ENCODE results near the gene TMX3.
A peak's percentile ranks its signal among the peaks of the same experiment; 100 is the strongest.

The TMX3 gene

DNA sequence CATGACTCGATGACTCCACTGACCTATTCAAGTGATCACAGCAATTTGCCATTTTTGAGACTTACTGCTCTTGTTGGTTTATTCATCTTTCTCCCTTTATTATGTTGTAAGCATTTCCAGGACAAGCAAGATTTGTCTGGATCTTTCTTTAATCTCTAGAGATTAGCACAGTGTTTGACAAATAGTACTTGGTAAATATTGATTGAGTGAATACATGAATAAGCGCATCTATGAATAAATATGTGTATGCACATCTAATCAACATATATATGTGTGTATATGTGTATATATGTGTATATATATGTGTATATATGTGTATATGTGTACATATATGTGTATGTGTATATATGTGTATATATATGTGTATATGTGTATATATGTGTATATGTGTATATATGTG lies 7.3 kb downstream of the TMX3 start:
- DNase-seq = no peak

DNA sequence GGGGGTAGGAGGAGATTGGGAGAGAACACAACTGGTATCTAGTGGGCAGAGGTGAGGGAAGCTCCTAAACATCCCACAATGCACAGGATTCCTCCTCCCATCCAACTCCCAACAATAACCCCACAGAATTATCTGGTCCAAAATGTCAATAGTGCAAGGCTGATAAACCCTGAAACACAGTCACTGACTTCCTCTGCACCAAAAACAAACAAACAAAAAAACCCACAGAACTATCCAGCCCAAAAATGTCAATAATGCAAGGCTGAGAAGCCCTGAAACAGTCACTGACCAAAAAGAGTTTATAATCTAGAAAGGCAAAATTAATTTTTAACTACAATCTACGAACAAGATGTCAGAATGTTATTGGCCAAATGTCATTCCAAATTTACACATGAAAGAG lies 9.8 kb downstream of the TMX3 start:
- no peak for DNase-seq

DNA sequence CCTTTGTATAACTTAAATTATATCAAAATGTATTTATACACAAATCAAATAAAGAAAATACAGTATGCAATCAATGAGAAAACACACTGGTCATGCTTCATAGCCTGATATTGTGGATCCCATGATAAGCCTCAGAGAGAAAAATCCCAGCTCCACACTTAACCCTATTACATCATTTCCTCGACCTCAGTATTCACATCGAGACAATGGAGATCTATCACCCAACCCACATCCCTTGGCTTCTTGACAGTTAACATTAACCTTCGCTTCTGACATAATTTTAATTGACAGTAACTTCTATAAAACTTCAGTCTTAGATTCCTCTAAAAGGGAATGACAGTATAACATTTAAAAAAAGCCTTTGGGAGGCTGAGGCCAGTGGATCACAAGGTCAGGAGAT lies 11.6 kb downstream of the TMX3 start:
- DNase-seq = no peak

DNA sequence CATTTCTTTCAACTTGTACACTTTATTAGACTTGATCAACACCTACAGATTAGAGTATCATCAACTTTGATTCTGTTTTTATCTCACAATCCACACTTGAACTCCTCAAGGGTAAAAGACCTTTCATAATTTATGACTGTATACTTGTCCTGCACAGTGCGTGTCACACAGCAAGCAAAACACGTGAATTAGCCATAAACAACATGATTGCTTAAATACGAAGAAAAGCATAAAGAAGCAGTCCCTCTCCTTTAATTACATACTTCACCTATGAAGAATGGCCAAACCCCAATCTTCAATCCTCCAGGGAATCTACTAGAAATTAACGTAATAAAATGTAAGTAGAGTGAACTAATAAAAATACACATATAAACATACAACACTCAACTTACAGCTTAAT lies 13.6 kb downstream of the TMX3 start:
- DNase-seq = no peak

DNA sequence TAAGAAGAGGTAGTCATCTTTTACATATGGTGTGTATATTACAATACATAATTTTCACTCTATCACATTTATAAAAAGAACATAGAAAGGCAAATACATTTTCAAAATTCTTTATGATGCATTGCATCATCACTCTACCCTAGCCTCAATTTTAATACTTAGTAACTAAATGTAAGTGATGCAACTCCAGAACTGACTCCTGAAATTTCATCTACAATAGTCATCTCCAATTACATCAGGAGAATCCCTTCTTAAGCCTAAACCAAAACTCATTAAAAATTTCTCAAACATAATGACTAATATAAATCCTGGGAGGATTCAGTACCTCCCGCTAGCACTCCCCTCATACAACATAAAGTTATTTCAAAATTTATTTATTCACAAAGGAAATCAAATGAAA lies 15.9 kb downstream of the TMX3 start:
- no peak for DNase-seq

DNA sequence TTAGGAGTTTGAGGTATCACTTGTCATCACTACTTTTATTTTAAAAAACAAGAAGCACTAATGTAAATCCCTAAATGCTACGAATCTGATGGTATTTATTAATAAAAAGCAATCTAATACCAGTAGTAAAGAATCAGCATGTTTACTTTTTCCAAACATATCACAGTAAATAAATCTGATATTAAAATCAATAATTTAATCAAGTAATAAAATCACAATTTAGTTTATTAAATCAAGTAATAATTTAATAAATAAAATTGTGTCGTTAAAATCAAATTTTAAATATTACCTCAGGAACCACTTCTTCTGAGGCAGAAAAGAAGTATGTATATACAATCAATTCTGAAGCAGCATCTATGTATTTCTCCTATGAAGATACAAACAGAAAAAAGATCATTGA lies 18.0 kb downstream of the TMX3 start:
- DNase-seq = no peak

DNA sequence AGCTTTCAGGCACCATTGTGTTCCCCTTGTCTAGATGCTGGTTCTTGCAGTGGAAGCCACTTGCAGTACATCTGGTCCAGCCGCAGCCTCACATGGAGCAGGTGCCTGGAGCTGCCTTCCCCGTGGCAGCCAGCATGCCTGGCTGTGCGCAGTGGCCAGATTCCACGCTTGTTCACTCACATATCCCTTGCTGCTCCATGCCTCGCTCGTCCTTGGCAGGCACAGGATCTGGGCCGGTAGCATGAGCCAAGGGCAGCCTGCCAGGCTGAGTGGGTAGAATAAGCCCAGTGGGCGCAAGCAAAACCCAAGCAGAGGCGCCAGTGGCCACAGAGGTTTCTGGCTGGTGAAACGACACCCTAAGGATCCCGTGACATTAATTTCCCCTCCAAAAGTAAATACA lies 20.6 kb downstream of the TMX3 start:
- no peak for DNase-seq

DNA sequence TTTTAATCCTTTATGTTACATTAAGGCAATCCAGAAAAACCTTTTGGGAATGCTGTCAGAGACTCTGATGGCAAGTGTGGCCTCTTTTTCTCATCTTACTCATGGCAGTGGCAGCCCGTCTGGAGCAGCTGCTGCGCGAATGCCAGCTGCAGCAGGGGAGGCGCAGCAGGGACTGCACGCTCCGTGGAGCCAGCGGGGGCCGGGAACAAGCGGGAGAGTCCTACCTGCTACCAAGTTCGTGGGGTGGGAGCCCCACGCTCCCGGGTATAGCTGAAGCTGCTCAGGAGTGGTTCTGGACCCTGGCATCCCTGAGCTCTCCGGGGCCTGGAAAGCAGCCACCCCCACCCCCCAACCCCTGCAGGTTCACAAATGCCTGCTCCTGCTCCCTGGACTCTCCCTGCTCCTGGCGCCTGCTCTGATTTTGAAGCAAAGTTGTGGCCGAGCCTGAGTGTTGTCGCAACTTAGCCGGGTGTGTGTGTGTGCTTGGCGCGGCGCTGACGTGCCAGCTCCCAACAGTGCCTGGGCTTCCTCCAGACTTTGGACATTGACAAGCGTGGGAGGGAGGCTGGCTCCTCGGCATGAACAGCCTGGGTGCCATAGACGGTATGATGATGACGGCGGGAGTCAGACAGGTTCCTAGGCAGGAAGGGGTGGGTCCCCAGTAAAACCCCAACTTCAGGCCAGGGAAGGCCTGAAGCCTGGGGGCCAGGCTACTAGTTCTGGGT lies 21.7 kb downstream of the TMX3 start:
- no peak for DNase-seq

DNA sequence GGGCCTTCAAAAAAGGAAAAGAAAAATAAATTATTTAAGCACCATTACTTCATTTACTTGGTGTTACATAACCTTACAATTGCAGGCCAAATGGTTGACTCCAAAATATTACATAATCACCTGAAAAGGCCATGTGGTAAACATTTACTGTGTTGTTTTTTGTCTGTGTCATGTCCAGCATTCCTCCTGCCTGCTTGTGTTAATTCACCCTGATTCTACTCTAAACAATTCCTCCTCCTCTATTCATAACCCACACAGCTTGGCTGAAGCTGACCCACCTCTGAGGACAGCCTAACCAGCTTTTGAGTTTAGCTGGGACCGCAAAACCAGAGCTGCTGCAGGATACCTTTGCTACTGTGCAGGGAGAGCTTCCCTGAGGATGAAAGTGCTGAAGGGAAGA lies 35.4 kb downstream of the TMX3 start:
- no peak for DNase-seq

DNA sequence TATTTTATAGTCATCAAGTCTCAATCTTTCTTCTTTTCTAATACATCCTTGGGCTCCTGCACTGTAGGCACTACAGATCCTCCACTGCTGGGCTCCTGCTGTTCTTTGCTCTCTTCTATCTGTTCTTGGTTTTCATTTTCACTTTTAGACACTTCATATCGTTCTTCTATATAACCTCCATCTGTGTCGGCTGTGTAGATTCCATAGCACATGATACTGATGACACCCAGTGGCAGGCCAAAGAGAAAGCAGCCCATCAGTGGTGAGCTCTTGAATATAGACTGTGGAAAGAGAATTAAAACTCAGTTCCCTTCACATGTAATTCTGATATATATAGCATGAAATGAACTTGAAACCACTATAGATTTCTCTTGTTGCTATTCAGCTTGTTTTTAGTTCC lies 38.0 kb downstream of the TMX3 start:
- peak in 1 of 2 donors; percentile 5 for DNase-seq

DNA sequence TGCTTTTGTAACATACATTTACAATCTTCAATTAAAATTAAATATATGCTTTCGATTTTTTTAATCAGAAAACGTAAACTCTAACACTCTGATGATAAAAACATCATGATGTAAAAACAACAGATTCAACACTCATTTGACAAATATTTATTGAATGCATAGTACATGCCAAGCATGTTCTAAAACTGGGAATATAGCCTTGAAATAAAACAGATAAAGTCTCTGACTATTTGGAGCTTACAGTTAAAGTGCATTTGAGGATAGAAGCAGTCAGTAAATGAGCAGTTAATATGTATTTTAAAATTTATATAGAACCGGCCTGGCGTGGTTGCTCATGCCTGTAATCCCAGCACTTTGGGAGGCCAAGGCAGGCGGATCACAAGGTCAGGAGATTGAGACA lies 47.8 kb downstream of the TMX3 start:
- no peak for DNase-seq

DNA sequence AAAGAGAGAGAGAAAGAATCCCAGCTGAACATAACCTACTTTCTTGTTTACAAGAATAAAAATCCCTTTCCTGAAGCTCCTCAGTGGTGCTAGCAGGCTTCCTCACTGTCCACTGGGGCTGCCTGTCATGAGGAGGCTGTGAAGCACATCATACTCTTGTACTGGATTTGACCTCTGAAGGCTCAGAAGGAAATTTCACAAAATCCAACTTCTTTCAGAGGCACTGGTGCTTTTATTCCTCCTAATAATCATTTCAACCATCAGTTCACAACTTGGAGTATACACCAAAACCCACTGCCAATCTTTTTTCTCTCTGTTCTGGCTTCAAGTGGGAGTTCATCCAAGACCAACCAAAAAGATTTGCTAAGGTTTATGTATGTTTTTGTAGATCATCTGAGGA lies 48.5 kb downstream of the TMX3 start:
- DNase-seq = no peak

DNA sequence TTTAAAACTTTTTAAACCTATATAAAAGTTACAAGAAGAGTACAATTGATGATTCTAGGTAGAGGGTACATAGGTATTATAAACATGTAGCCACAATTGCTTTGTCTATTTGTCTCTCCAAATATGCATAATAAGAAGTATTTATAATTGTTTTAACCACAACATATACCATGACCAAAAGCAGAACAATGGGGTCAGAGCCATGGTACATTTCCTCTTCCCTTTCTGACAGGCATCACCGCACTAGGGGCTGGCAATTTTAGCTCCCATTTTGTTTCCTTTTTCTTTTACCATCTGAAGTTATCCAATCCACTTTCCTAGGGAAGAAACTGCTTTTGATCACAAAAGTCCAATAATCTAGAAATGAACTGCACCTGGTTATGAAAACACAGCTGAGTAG lies 49.3 kb downstream of the TMX3 start:
- DNase-seq = no peak

DNA sequence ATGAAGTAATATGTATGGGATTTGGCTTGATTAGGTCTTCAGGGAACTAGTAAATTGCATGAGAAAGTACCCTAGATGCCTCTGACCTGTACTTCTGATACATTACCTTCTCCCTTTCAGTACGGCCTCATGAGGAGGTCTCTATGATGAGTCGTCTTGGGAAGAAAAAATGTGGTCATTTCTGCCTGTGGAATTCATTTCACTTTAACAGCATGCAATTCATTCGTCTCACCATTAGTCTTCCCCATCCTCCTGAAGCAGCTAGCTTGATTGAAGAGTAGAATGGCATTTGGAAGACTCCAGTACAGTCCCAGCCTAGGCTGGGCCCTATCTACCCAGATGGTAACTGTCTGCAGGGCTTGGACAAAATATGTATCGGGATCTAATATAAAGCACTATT lies 52.2 kb downstream of the TMX3 start:
- DNase-seq = no peak

DNA sequence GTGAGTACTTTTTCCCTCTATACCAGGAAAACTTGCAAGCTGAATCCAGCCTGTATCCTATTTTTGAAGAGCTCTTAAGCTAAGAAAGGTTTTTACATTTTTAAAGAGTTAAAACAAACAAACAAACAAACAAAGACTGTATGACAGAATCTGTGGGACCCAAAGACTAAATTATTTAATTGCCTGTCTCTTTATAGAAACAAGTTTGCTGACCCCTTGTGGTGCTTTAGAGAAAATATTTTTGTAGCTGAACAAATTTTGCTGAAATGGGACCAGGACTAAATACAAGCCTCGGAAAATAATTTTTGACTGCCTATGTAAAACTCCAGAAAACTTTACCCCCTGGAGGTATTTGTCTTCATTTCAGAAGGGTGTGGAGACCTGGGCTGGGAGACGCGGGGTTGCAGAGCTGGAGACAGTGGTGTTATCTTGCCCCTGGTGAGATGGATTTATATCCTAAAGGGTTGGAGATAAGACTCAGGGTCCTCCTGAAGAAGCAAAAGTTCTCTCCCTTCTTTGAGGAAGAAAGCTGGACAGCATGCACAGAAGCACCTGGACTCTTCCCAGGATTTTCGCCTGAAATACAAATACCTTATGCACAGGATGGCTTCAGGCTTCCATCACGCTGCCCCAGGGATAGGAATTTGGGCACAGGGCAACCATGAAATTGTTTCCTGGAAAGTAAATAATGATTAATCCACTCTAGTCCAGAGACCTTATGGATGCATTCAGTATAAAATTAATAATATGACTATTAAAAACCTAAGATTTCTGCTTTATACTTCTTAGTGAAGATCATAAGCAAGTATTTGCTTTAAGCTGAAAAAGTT lies 54.3 kb downstream of the TMX3 start:
- peak in 1 of 2 donors; percentile 29 for DNase-seq

DNA sequence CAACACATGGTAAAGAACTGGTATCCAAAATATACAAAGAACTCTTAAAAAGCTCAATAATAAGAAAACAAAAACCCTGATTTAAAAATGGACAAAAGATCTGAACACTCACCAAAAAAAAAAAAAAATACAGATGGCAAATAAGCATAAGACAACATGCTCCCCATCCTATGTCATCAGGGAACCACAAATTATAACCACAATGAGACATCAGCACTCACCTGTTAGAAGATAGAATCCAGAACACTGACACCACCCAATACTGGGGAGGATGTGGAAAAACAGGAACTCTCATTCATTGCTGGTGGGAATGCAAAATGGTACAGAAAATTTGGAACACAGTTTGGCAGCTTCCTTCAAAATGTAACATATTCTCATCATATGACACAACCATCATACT lies 66.7 kb downstream of the TMX3 start:
- no peak for DNase-seq

DNA sequence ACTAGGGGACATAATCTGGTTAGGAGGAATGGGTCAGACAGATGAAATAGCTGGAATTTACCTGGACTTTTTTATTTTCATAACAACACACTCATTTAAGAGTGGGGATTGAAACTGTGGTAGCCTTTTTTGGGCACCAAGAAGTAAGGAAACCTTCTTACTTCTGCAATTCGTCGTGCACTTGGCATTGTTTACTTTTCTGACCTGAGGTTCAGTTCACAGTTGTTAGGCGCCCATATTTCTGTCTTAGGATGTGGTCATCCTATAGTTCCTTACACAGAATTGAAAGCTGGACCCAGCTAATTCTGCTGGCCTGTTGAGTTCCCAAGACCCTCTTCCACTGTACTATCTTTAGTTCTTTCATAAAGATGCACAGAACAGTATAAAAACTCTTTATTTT lies 72.9 kb downstream of the TMX3 start:
- no peak for DNase-seq

DNA sequence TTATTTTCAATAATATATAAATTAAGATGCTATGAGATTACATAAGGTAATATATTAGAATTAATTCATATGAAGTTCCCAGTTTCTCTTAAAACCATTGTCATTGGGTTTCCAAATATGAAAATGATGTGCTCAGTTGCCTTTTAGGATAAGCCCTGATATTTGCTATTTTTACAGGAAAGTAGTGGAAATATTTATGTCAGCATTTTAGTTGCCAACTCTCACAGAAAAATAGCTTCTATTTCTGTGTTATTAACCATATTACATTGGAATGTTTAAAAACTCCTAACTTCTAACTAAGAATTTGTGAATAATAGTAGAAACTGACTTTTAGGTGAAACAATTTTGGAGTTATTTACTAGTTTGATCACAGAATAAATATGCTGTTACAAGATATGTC lies 74.0 kb downstream of the TMX3 start:
- no peak for DNase-seq

DNA sequence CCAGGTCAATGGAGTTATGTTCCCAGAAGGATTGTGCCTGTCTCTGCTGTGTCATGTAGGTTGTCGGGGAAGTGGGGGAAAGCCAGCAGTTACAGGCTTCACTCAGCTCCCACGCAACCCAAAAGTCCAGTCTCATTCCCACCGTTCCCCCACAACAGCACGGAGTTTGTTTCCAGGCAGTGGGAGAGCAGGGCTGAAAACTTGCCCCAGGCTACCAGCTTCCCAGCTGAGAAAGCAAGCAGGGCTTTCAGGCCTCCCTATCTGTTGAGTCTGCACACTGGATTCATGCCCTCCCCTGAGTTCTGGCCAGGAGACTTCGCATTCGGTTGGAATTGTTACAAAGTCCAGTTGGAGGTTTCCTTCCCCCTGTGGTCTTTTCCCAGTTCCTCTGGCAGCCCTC lies 76.3 kb downstream of the TMX3 start:
- no peak for DNase-seq

DNA sequence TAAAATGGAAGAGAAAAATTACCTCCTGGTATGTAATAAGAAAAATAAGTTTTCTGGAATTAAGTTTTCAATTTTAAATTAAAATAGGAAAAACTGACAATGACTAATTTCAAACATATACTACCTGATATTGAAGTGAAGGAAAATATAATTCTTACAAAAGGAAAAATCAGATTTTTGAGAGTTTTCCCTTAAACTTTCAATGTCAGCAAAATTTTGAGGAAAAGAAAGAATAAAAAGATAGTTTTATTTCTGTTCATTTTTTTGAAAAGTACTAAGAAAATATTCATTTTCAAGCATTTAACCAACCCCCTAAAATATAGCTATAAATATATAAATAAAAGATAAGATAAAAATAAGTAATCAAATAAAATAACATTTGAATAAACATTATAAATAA lies 87.1 kb downstream of the TMX3 start:
- no peak for DNase-seq

Measured in CD4-positive, alpha-beta T cell treated with Interleukin-1 beta for 1 hour (primary cell).